Measurements from ENCODE around the gene ZEB1.

ZEB1 gene

DNA sequence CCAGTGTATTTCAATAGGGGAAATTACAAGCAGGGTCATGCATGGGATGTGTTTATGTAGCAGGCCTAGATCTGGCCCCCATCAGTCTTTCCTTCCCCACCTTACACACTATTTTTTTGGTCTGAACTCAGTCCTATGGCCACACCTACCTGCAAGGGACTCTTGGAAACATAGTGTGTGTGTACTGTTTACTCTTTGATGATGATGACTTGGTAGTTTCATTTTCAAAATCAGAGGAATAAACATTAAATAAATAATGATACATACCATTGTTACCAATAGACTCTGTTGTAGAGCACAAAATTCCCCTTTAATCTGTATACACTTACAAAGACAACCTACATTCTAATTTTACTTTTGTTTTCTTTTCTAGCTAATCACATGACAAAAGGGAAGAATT is 191.0 kb downstream of the ZEB1 start:
- POLR2A ChIA-PET: no interaction called here
- Histone ChIP-seq H3K4me3 (ENCODE audit: low read depth, low read length) (no peak overlapping the region), H3K27ac (ENCODE audit: extremely low read depth, low read depth, low read length) (no peak overlapping the region), H3K4me1 (ENCODE audit: control insufficient read depth, insufficient read depth, low read length) (no peaks in the 10 kb centered on the region), H3K9me3 (ENCODE audit: control insufficient read depth, insufficient read depth, low read depth, low read length) (no peaks in the 10 kb centered on the region), H3K36me3 (ENCODE audit: control insufficient read depth in 2 of 2, insufficient read depth in 1 of 2, low read length in 2 of 2) (peaks cover 5 to 10% of the 10 kb centered on the region in 2 experiments; a peak in 2 of 3 replicates)
- TF ChIP-seq KLF9 (tag by site-specific recombination; IDR thresholded peaks at IDR 0.05; ENCODE audit: low read depth) (no peak), GLIS2 (tag by site-specific recombination; IDR thresholded peaks at IDR 0.05) (no peak), OSR2 (tag by site-specific recombination; IDR thresholded peaks at IDR 0.05) (no peak), ZNF76 (tag by site-specific recombination; IDR thresholded peaks at IDR 0.05; ENCODE audit: borderline replicate concordance, low read depth) (no peak), ZNF621 (tag by site-specific recombination; IDR thresholded peaks at IDR 0.05) (no peak), ZBTB1 (tag by site-specific recombination; IDR thresholded peaks at IDR 0.05) (no peak), ZFP3 (tag by site-specific recombination; IDR thresholded peaks at IDR 0.05; ENCODE audit: low read depth) (no peak), SCRT1 (tag by site-specific recombination; IDR thresholded peaks at IDR 0.05; ENCODE audit: borderline replicate concordance) (no peak), HOXA7 (CRISPR knock-in tag; IDR thresholded peaks at IDR 0.05; ENCODE audit: borderline replicate concordance) (no peak), ZNF560 (tag by site-specific recombination; IDR thresholded peaks at IDR 0.05; ENCODE audit: borderline replicate concordance) (no peak), ZNF302 (tag by site-specific recombination; IDR thresholded peaks at IDR 0.05; ENCODE audit: low read depth) (no peak), ZNF2 (tag by site-specific recombination; IDR thresholded peaks at IDR 0.05) (no peak), ZFP69B (tag by site-specific recombination; IDR thresholded peaks at IDR 0.05) (no peak), ZNF335 (tag by site-specific recombination; conservative IDR thresholded peaks at IDR 0.05) (no peak), SP2 (tag by site-specific recombination; IDR thresholded peaks at IDR 0.05) (no peak)
- TF ChIP-seq, protein P1, sequence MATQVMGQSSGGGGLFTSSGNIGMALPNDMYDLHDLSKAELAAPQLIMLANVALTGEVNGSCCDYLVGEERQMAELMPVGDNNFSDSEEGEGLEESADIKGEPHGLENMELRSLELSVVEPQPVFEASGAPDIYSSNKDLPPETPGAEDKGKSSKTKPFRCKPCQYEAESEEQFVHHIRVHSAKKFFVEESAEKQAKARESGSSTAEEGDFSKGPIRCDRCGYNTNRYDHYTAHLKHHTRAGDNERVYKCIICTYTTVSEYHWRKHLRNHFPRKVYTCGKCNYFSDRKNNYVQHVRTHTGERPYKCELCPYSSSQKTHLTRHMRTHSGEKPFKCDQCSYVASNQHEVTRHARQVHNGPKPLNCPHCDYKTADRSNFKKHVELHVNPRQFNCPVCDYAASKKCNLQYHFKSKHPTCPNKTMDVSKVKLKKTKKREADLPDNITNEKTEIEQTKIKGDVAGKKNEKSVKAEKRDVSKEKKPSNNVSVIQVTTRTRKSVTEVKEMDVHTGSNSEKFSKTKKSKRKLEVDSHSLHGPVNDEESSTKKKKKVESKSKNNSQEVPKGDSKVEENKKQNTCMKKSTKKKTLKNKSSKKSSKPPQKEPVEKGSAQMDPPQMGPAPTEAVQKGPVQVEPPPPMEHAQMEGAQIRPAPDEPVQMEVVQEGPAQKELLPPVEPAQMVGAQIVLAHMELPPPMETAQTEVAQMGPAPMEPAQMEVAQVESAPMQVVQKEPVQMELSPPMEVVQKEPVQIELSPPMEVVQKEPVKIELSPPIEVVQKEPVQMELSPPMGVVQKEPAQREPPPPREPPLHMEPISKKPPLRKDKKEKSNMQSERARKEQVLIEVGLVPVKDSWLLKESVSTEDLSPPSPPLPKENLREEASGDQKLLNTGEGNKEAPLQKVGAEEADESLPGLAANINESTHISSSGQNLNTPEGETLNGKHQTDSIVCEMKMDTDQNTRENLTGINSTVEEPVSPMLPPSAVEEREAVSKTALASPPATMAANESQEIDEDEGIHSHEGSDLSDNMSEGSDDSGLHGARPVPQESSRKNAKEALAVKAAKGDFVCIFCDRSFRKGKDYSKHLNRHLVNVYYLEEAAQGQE (tag by site-specific recombination; IDR thresholded peaks at IDR 0.05): no peak
- TF ChIP-seq, protein P2, sequence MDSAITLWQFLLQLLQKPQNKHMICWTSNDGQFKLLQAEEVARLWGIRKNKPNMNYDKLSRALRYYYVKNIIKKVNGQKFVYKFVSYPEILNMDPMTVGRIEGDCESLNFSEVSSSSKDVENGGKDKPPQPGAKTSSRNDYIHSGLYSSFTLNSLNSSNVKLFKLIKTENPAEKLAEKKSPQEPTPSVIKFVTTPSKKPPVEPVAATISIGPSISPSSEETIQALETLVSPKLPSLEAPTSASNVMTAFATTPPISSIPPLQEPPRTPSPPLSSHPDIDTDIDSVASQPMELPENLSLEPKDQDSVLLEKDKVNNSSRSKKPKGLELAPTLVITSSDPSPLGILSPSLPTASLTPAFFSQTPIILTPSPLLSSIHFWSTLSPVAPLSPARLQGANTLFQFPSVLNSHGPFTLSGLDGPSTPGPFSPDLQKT (IDR thresholded peaks at IDR 0.05; ENCODE audit: borderline replicate concordance, low read depth, low read length): no peak
- TF ChIP-seq, protein P3, sequence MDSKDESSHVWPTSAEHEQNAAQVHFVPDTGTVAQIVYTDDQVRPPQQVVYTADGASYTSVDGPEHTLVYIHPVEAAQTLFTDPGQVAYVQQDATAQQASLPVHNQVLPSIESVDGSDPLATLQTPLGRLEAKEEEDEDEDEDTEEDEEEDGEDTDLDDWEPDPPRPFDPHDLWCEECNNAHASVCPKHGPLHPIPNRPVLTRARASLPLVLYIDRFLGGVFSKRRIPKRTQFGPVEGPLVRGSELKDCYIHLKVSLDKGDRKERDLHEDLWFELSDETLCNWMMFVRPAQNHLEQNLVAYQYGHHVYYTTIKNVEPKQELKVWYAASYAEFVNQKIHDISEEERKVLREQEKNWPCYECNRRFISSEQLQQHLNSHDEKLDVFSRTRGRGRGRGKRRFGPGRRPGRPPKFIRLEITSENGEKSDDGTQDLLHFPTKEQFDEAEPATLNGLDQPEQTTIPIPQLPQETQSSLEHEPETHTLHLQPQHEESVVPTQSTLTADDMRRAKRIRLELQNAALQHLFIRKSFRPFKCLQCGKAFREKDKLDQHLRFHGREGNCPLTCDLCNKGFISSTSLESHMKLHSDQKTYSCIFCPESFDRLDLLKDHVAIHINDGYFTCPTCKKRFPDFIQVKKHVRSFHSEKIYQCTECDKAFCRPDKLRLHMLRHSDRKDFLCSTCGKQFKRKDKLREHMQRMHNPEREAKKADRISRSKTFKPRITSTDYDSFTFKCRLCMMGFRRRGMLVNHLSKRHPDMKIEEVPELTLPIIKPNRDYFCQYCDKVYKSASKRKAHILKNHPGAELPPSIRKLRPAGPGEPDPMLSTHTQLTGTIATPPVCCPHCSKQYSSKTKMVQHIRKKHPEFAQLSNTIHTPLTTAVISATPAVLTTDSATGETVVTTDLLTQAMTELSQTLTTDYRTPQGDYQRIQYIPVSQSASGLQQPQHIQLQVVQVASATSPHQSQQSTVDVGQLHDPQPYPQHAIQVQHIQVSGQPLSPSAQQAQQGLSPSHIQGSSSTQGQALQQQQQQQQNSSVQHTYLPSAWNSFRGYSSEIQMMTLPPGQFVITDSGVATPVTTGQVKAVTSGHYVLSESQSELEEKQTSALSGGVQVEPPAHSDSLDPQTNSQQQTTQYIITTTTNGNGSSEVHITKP (tag by site-specific recombination; IDR thresholded peaks at IDR 0.05): no peak
- TF ChIP-seq, protein P4, sequence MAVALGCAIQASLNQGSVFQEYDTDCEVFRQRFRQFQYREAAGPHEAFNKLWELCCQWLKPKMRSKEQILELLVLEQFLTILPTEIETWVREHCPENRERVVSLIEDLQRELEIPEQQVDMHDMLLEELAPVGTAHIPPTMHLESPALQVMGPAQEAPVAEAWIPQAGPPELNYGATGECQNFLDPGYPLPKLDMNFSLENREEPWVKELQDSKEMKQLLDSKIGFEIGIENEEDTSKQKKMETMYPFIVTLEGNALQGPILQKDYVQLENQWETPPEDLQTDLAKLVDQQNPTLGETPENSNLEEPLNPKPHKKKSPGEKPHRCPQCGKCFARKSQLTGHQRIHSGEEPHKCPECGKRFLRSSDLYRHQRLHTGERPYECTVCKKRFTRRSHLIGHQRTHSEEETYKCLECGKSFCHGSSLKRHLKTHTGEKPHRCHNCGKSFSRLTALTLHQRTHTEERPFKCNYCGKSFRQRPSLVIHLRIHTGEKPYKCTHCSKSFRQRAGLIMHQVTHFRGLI (tag by site-specific recombination; IDR thresholded peaks at IDR 0.05): no peak
- TF ChIP-seq, protein P5, sequence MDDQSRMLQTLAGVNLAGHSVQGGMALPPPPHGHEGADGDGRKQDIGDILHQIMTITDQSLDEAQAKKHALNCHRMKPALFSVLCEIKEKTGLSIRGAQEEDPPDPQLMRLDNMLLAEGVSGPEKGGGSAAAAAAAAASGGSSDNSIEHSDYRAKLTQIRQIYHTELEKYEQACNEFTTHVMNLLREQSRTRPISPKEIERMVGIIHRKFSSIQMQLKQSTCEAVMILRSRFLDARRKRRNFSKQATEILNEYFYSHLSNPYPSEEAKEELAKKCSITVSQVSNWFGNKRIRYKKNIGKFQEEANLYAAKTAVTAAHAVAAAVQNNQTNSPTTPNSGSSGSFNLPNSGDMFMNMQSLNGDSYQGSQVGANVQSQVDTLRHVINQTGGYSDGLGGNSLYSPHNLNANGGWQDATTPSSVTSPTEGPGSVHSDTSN (CRISPR knock-in tag; IDR thresholded peaks at IDR 0.05): no peak
- CTCF ChIA-PET: no interaction called here

All from HEK293 (cell line).